Muscle layer of colon (tissue), 2 donors: ENCODE results near the gene MYH7B.

Source experiments
- H3K27ac ChIP-seq: one replicate; pipeline ENCODE4 v1.7.0; 2013; ENCODE audit warnings: low read depth, mild to moderate bottlenecking, low read length, moderate library complexity
- H3K27me3 ChIP-seq, 2 donors: one replicate each; pipeline ENCODE4 v1.7.0; 2013; ENCODE audit warnings: low read length in 2 of 2, mild to moderate bottlenecking in 2 of 2; ENCODE audit not compliant: insufficient read depth in 2 of 2, control insufficient read depth in 1 of 2
- H3K36me3 ChIP-seq: one replicate; pipeline ENCODE4 v1.7.0; 2013; ENCODE audit warnings: mild to moderate bottlenecking, low read length; ENCODE audit not compliant: insufficient read depth
- H3K4me1 ChIP-seq: one replicate; pipeline ENCODE4 v1.7.0; 2013; ENCODE audit warnings: mild to moderate bottlenecking, low read length; ENCODE audit not compliant: insufficient read depth
- H3K4me3 ChIP-seq, 2 donors: one replicate each; pipeline ENCODE4 v1.7.0; 2013; ENCODE audit warnings: low read length in 2 of 2, low read depth in 1 of 2, mild to moderate bottlenecking in 1 of 2, moderate library complexity in 1 of 2
- H3K9ac ChIP-seq: one replicate; pipeline ENCODE4 v1.7.0; 2013; ENCODE audit warnings: low read length
- H3K9me3 ChIP-seq: one replicate; pipeline ENCODE4 v1.7.0; 2013; ENCODE audit warnings: mild to moderate bottlenecking, low read length
- donor health status: abdominal sarcoma.
- donor health status: Adenocarcinoma of cecum.

The MYH7B gene

DNA sequence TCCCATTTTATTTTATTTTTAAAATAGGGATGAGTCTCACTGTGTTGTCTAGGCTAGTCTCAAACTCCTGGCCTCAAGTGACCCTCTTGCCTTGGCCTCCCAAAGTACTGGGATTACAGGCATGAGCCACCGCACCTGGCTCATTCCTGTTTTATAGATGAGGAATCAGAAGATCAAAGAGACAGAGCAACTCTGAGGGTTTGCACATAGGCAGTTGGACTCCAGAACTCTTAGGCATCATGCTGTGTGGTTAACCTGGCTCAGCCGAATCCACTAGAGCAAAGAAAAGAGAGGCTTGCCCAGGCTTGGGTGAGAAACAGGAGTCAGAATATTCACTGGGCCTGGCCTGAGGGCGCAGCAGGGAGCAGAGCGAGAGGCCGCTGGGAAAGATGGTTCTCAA, 9.4 kb downstream of the MYH7B start:
- Histone ChIP-seq H3K27ac (no peak overlapping the region), H3K9me3 (no peaks in the 10 kb centered on the region), H3K27me3 (no peaks in the 10 kb centered on the region), H3K4me3 (no peak overlapping the region), H3K36me3 (no peaks in the 10 kb centered on the region), H3K9ac (no peak overlapping the region), H3K4me1 (no peaks in the 10 kb centered on the region)

DNA sequence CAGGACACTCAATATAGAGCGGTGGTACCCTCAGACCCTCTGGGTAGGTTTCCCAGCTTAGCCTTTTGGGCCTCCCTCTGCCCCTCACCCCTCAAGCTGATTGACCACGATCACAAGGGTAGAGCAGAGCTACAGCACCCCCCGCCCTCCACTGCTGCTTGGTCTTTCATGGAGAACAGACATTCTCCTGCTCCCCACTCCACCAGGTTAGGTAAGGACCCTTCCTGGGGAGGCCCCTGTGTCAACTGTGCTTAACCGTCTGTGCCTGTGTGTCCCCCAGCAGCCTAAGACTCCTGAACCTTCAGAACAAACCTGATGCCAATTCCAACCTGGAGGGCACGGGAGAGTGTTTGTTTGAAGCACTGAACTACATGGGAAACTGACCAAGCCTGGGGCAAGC, 11.8 kb downstream of the MYH7B start:
- H3K4me1 ChIP-seq = no peaks in the 10 kb centered on the region
- H3K9ac ChIP-seq = no peak overlapping the region
- H3K36me3 ChIP-seq = no peaks in the 10 kb centered on the region
- no peak overlapping the region for H3K4me3 ChIP-seq
- no peaks in the 10 kb centered on the region for H3K27me3 ChIP-seq
- H3K9me3 ChIP-seq = no peaks in the 10 kb centered on the region
- no peak overlapping the region for H3K27ac ChIP-seq

DNA sequence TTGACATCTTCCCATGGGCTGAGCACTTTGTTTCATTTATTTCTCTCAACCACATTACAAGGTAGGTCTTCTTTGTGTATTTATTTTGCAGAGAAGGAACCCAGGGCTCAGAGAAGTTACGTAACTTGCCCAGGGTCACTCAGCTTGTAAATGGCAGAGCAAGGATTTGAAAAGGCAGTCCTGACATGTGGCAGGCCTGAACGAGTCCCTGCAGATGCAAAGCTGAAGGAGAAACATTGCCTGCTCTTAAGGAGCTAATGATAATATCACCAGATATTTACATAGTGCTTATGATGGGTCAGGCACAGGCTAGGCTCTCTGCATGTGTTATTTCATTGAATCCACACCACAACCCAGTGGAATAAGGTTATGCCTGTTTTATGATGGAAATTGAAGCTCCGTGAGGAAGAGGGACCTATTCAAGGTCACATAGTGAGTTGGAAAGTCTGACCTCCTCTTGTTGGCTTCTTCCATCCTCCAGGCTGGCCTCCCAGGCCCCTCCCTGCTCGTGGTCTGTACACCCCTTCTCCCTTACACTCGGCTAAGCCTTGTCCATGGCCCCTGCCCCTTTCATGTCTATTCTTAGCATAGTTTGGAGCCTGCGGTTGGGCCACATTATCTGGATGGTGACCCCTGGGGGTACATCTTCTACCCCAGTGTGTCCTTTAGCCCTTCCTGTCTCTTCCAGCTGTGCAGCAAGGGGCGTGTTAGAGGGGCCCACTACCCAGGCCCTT, 12.5 kb downstream of the MYH7B start:
- H3K27ac ChIP-seq = no peak overlapping the region

DNA sequence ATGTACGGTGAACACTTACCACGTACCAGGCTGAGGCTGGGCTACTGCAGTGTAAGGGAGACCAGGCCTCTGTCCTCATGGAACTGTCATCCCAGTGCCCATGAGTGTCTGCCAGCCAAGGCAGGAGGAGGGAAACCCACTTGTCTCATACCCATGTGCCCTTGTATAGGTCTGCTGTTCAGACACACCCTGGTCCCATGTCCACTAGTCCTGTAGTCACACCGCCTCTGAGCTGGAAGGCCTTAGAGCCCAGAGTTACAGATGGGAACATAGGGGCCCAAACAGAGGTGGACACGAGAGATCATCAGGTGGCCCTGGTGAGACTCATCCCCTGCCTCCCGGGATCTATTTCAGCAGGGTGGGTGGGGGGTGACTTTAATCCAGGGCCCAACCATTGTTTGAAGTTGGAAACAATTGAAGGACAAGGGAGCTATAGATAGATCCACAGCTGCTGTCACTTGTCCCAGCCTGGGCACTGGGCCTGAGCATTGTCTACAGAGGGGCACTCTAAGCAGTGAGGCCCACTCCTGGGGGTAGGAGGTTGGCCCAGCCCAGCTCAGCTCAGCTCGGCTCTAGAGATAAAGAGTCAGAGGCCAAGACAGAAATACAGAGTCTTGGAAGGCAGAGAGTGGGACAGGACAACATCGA, 14.6 kb downstream of the MYH7B start:
- Histone ChIP-seq H3K4me1 (no peaks in the 10 kb centered on the region), H3K9ac (no peak overlapping the region), H3K36me3 (no peaks in the 10 kb centered on the region), H3K9me3 (no peaks in the 10 kb centered on the region), H3K27ac (no peak overlapping the region), H3K27me3 (no peaks in the 10 kb centered on the region), H3K4me3 (no peak overlapping the region)

More for the DNA sequence above, 12.5 kb downstream of the MYH7B start:
- H3K9me3 ChIP-seq = no peaks in the 10 kb centered on the region
- H3K9ac ChIP-seq = no peak overlapping the region
- H3K27me3 ChIP-seq = no peaks in the 10 kb centered on the region
- H3K36me3 ChIP-seq = no peaks in the 10 kb centered on the region
- no peaks in the 10 kb centered on the region for H3K4me1 ChIP-seq
- no peak overlapping the region for H3K4me3 ChIP-seq

DNA sequence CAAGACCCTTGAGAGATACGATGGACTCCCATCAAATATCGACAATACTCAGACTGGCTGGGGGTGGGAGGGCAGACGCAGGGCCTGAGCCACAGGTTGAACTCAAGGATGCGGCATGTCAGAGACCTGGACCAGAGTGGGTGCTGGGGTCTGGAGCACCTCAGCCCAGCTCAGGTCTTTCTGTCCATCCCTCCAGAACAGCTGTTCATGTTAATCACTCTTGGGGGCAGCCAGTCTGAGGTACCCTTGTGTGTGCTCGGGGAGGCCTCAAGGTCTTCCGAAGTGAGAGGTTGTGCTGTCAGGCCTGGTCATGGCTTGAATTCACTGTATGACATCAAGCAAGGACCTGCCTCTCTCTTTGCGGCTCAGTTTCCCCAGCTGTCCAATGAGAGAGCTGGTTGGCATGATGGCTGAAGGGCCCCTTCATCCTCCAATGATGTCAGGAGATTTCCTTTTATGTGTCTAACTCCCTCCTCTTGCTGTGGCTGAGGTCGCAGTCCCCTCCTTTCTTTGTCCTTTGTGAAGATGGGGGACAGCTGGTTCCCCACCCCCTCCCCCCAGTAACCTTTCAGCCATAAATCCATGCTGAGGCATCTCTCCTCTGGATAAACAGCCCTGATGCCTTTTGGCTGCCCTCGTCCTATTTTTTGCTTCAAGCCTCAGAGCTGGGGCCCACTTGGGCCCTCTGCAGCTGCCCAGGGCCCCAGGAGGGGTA, 15.3 kb downstream of the MYH7B start:
- no peak overlapping the region for H3K27ac ChIP-seq
- H3K4me1 ChIP-seq = no peaks in the 10 kb centered on the region
- H3K4me3 ChIP-seq = no peak overlapping the region
- H3K9ac ChIP-seq = no peak overlapping the region
- no peaks in the 10 kb centered on the region for H3K9me3 ChIP-seq
- no peaks in the 10 kb centered on the region for H3K36me3 ChIP-seq
- H3K27me3 ChIP-seq = no peaks in the 10 kb centered on the region

DNA sequence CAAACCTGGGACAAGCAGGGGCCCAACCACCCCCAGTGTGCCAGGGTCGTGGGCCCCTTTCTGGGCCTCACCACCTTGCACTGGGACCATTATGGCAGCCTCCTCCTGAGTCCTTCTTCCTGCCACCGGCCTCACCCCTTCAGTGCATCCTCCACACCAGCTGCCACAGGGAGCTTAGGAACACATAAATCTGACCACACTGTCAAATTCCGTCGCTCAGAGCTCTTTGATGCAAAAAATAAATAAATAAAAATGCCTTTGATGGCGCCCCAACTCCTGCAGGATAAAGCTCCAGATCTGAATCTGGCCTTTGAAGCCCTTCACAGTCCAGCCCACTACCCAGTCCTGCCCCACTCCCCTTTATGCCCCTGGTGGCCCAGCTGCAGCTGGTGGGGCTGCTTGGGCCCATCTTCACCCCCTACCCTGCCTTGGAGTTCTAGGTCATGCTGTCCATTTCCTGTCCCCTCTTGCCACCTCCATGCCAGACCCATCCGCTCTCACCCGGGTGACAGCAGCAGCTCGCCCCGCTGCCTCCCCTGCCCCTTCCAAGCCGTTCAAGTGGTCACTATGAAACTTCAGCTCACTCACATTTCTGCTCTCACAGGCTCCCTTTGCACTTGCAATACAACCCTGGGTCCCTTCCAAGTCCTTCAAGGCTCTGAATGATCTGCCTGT, 16.0 kb downstream of the MYH7B start:
- Histone ChIP-seq H3K27me3 (no peaks in the 10 kb centered on the region), H3K4me3 (no peak overlapping the region), H3K27ac (no peak overlapping the region), H3K4me1 (no peaks in the 10 kb centered on the region), H3K9ac (no peak overlapping the region), H3K9me3 (no peaks in the 10 kb centered on the region), H3K36me3 (no peaks in the 10 kb centered on the region)

DNA sequence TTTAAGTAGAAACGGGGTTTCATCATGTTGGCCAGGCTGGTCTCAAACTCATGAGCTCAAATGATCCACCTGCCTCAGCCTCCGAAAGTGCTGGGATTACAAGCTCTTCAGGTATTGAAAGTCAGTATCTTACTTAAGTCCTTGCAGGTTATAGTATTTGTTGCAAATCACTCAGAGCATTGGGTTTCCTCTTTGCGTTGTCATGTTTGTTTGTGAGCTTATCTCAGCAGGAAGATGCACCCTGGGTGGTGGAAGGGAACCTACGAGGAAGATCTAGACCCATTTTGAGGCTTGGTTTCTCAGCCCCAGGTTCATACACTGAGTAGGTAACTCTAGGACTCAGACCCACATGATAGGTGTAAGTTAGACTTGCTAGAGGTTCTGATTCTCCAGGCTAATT, 18.6 kb downstream of the MYH7B start:
- H3K4me3 ChIP-seq = no peak overlapping the region
- H3K27ac ChIP-seq = no peak overlapping the region
- no peaks in the 10 kb centered on the region for H3K4me1 ChIP-seq
- no peaks in the 10 kb centered on the region for H3K9me3 ChIP-seq
- peaks cover 0 to under 1% of the 10 kb centered on the region in 2 donors for H3K27me3 ChIP-seq
- H3K36me3 ChIP-seq = no peaks in the 10 kb centered on the region
- no peak overlapping the region for H3K9ac ChIP-seq

DNA sequence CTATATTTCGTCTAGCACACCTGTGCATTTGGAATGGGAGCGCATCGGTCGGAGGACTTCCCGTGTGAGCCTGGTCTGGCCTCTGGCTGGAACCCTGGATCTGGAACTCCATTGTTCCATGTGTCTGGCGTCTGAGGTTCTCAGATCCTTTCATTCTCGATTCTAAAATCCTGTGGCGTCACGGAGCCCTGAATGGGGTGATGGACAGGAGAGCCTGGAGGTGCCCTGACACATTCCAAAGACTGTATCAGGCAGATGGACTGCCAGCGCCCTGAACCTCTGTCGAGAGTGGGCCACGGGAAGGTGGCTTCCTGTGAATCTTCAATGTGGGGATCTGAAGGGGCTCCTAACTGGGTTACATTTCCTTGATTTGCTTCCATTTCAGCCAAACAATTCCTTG, 20.6 kb downstream of the MYH7B start:
- H3K9ac ChIP-seq = no peak overlapping the region
- H3K4me1 ChIP-seq = no peaks in the 10 kb centered on the region
- H3K27ac ChIP-seq = no peak overlapping the region
- no peaks in the 10 kb centered on the region for H3K36me3 ChIP-seq
- peaks cover 0 to 17% of the 10 kb centered on the region in 2 donors for H3K27me3 ChIP-seq
- no peaks in the 10 kb centered on the region for H3K9me3 ChIP-seq
- H3K4me3 ChIP-seq = no peak overlapping the region

DNA sequence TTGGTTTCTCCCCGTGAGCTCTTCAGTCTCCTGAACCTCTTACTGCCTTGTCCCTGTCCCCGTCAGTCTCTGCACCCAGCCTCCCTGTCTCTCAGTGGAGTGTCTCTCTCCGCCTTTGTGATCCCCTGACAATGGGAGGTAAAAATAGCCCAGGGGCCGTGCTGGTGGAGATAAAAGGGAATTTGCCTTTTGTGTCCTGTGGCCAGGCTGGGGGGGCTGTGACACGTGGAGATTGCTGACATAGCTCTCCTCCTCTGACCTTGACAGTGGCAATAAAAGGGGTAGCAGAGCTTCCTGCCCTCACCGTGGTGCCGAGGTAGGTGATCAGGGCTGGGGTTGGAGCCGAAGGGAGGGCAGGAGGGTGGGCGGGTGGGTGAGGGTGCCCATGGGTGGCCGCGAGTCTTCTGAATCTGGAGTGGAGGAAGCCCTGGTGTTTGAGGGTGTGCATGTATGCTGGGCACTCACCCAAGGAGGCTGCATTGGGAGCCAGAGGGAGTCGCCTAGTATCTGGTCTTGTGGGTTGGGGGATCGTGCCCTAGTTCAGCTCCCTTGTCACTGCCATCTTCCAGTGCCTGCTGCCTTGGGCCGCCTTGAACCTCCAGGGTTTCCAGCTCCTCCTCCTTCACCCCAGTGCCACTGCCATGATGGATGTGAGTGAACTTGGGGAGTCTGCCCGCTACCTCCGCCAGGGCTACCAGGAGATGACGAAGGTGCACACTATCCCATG, 21.9 kb downstream of the MYH7B start:
- Histone ChIP-seq H3K36me3 (no peaks in the 10 kb centered on the region), H3K4me3 (no peak overlapping the region), H3K9me3 (no peaks in the 10 kb centered on the region), H3K27ac (no peak overlapping the region), H3K9ac (no peak overlapping the region), H3K4me1 (no peaks in the 10 kb centered on the region), H3K27me3 (peaks cover 0 to 24% of the 10 kb centered on the region in 2 donors)

DNA sequence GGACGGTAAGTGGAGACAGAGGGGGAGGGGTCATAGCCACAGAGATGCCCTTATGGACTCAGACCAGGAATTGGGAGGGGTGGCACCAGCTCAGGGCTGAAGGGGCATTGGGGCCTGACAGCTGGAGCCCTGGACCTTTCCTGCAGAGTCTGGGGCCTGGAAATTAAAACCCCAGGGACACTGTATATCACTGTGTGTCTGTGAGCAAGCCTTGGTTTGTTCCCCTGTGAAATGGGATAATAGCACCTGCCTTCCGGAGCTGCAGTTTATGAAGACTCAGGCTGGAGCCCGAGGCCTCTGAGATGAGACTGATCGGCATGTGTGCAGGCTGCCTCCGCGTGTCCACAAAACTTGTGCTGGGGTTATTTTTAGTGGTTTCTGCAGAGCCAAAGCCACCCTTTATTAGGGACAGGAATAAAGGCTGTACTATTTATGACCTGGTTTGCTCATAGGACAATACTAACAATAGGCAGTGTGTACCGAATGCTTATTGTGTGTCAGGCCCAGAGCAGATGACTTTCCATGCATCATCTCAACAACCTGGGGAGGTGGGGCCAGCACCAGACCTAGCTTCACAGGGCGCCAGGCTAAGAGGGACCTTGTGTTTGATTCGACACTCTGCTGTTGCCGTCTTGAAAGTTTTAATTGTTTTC, 22.6 kb downstream of the MYH7B start:
- Histone ChIP-seq H3K27me3 (peaks cover 6 to 26% of the 10 kb centered on the region in 2 donors), H3K4me3 (no peak overlapping the region), H3K9ac (no peak overlapping the region), H3K9me3 (no peaks in the 10 kb centered on the region), H3K36me3 (no peaks in the 10 kb centered on the region), H3K4me1 (no peaks in the 10 kb centered on the region), H3K27ac (no peak overlapping the region)
